ENCODE measurements around the gene JAZF1.

Gene JAZF1

DNA sequence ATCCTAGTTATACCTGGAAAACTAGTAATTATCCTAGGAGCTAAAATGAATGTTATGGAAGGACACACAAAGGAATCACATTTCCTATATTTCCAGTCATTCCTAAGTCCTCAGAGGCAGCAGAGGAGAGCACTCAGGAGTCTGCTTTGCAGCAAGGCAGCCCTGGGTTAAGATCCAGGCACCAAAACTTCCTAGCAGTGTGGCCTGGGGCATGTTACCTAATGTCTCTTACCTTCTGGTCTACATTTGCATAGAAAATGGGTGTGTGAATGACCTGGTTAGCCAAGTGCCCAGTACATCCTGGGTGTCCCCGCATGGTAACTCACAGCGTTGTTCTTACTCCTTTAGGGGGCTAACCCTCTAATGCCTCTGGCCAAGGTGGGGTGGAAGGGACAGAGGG is 304.8 kb downstream of the JAZF1 start (continued):
- TF ChIP-seq, protein P1, sequence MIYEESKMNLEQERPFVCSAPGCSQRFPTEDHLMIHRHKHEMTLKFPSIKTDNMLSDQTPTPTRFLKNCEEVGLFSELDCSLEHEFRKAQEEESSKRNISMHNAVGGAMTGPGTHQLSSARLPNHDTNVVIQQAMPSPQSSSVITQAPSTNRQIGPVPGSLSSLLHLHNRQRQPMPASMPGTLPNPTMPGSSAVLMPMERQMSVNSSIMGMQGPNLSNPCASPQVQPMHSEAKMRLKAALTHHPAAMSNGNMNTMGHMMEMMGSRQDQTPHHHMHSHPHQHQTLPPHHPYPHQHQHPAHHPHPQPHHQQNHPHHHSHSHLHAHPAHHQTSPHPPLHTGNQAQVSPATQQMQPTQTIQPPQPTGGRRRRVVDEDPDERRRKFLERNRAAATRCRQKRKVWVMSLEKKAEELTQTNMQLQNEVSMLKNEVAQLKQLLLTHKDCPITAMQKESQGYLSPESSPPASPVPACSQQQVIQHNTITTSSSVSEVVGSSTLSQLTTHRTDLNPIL (CRISPR knock-in tag; IDR thresholded peaks at IDR 0.05; ENCODE audit: low read depth), result no peak
- TF ChIP-seq ZNF565 (CRISPR knock-in tag; conservative IDR thresholded peaks at IDR 0.05; ENCODE audit: low read depth) (no peak), ARNTL (CRISPR knock-in tag; IDR thresholded peaks at IDR 0.05; ENCODE audit: borderline replicate concordance, low read depth) (no peak), ZNF70 (CRISPR knock-in tag; IDR thresholded peaks at IDR 0.05) (no peak)

DNA sequence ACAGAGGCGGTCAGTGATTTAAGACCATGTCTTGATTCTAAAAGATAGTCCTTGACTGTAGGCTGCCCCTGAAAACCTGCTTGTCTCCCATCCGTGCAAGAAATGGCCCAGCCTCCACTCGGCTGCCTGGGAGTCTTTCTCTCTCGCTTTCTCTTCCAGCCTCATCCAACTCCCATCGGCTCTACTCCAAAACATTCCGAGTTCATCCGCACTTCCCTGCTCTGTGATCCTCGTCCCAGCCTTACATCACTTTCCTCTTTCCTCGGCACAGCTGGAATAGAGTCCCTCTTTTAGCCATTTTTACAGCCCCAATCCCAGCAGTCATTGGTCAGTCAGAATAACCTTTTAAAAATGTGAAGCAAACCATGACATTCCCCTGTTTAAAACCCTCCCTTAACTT is 305.5 kb downstream of the JAZF1 start:
- no peak for ATAC-seq
- TF ChIP-seq, protein P1 (CRISPR knock-in tag; IDR thresholded peaks at IDR 0.05; ENCODE audit: low read depth), result no peak
- no peak for TF ChIP-seq ZNF70 (CRISPR knock-in tag; IDR thresholded peaks at IDR 0.05)
- TF ChIP-seq, protein P2, sequence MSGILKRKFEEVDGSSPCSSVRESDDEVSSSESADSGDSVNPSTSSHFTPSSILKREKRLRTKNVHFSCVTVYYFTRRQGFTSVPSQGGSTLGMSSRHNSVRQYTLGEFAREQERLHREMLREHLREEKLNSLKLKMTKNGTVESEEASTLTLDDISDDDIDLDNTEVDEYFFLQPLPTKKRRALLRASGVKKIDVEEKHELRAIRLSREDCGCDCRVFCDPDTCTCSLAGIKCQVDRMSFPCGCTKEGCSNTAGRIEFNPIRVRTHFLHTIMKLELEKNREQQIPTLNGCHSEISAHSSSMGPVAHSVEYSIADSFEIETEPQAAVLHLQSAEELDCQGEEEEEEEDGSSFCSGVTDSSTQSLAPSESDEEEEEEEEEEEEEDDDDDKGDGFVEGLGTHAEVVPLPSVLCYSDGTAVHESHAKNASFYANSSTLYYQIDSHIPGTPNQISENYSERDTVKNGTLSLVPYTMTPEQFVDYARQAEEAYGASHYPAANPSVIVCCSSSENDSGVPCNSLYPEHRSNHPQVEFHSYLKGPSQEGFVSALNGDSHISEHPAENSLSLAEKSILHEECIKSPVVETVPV (CRISPR knock-in tag; IDR thresholded peaks at IDR 0.05), result no peak
- TF ChIP-seq ARNTL (CRISPR knock-in tag; IDR thresholded peaks at IDR 0.05; ENCODE audit: borderline replicate concordance, low read depth), result no peak
- TF ChIP-seq TCF4 (CRISPR knock-in tag; IDR thresholded peaks at IDR 0.05; ENCODE audit: borderline replicate concordance), result no peak
- TF ChIP-seq, protein P3, sequence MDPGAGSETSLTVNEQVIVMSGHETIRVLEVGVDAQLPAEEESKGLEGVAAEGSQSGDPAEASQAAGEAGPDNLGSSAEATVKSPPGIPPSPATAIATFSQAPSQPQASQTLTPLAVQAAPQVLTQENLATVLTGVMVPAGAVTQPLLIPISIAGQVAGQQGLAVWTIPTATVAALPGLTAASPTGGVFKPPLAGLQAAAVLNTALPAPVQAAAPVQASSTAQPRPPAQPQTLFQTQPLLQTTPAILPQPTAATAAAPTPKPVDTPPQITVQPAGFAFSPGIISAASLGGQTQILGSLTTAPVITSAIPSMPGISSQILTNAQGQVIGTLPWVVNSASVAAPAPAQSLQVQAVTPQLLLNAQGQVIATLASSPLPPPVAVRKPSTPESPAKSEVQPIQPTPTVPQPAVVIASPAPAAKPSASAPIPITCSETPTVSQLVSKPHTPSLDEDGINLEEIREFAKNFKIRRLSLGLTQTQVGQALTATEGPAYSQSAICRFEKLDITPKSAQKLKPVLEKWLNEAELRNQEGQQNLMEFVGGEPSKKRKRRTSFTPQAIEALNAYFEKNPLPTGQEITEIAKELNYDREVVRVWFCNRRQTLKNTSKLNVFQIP (CRISPR knock-in tag; IDR thresholded peaks at IDR 0.05; ENCODE audit: borderline replicate concordance, low read depth), result no peak
- TF ChIP-seq CSDC2 (CRISPR knock-in tag; IDR thresholded peaks at IDR 0.05), result no peak
- no peak for TF ChIP-seq ZNF565 (CRISPR knock-in tag; conservative IDR thresholded peaks at IDR 0.05; ENCODE audit: low read depth)
- no peak for TF ChIP-seq SNAI2 (CRISPR knock-in tag; IDR thresholded peaks at IDR 0.05)
- no peak for TF ChIP-seq RARB (CRISPR knock-in tag; IDR thresholded peaks at IDR 0.05)

DNA sequence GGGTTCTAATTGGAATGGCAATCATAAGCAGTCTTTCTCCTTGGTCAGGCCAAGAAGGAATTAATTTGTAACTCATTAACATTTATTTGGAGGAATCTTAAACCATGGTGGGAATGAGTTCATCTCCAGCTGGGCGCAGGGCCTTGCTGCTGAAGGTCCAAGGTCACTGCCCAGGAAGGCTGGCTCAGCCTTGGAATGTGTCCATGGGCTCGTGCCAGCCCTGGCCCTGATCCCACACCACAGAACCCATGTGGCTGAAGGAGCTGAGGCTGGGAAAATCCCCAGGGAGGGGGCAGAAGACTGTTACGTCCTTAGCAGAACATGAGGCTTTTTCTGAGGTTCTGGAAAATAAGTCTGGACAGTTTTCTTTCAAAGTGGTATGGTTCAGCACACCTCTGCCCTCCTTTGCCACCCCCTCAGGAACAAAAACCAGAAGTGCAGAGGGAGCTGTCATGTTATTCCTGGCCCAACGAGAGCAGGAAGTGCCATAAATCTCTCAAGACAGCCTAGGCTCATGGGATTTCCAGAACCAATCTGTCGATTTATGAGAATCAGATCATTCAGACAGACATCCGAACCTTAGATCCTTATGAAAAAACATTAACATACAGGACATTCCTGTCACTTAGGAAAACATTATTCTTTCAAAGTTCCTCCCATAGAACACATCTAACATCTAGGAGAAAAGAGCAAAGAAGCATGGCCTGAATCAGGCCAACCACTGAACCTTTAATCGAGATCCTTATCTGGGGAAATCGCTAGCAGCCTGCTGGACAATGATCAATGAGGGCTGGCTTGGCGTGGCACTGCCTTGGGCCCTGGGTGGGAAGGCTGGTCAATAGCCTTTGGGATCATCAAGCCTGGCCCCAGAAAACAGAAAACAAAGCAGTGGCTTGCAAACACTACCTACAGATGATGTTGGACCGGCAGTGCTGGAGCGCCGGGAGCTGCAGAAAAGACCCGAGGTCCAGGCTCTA is 306.3 kb downstream of the JAZF1 start:
- ATAC-seq, result peak; percentile 84
- TF ChIP-seq ZFP30 (CRISPR knock-in tag; IDR thresholded peaks at IDR 0.05) (no peak), SNAI2 (CRISPR knock-in tag; IDR thresholded peaks at IDR 0.05) (no peak), ARNTL (CRISPR knock-in tag; IDR thresholded peaks at IDR 0.05; ENCODE audit: borderline replicate concordance, low read depth) (no peak), RARB (CRISPR knock-in tag; IDR thresholded peaks at IDR 0.05) (no peak), ZNF70 (CRISPR knock-in tag; IDR thresholded peaks at IDR 0.05) (no peak), GLIS3 (CRISPR knock-in tag; IDR thresholded peaks at IDR 0.05) (no peak), ISL1 (CRISPR knock-in tag; IDR thresholded peaks at IDR 0.05) (no peak), ZFP3 (CRISPR knock-in tag; IDR thresholded peaks at IDR 0.05) (no peak), CSDC2 (CRISPR knock-in tag; IDR thresholded peaks at IDR 0.05) (no peak), BACH2 (CRISPR knock-in tag; IDR thresholded peaks at IDR 0.05; ENCODE audit: borderline replicate concordance) (no peak), TOX (CRISPR knock-in tag; IDR thresholded peaks at IDR 0.05; ENCODE audit: borderline replicate concordance) (no peak), TCF4 (CRISPR knock-in tag; IDR thresholded peaks at IDR 0.05; ENCODE audit: borderline replicate concordance) (no peak), ZNF8 (CRISPR knock-in tag; IDR thresholded peaks at IDR 0.05) (no peak), ESRRG (CRISPR knock-in tag; IDR thresholded peaks at IDR 0.05) (no peak), OSR1 (CRISPR knock-in tag; IDR thresholded peaks at IDR 0.05) (no peak)
- TF ChIP-seq, protein P4, sequence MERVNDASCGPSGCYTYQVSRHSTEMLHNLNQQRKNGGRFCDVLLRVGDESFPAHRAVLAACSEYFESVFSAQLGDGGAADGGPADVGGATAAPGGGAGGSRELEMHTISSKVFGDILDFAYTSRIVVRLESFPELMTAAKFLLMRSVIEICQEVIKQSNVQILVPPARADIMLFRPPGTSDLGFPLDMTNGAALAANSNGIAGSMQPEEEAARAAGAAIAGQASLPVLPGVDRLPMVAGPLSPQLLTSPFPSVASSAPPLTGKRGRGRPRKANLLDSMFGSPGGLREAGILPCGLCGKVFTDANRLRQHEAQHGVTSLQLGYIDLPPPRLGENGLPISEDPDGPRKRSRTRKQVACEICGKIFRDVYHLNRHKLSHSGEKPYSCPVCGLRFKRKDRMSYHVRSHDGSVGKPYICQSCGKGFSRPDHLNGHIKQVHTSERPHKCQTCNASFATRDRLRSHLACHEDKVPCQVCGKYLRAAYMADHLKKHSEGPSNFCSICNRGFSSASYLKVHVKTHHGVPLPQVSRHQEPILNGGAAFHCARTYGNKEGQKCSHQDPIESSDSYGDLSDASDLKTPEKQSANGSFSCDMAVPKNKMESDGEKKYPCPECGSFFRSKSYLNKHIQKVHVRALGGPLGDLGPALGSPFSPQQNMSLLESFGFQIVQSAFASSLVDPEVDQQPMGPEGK (CRISPR knock-in tag; IDR thresholded peaks at IDR 0.05; ENCODE audit: borderline replicate concordance), result no peak
- TF ChIP-seq, protein P3 (CRISPR knock-in tag; IDR thresholded peaks at IDR 0.05; ENCODE audit: borderline replicate concordance, low read depth), result no peak
- TF ChIP-seq, protein P5, sequence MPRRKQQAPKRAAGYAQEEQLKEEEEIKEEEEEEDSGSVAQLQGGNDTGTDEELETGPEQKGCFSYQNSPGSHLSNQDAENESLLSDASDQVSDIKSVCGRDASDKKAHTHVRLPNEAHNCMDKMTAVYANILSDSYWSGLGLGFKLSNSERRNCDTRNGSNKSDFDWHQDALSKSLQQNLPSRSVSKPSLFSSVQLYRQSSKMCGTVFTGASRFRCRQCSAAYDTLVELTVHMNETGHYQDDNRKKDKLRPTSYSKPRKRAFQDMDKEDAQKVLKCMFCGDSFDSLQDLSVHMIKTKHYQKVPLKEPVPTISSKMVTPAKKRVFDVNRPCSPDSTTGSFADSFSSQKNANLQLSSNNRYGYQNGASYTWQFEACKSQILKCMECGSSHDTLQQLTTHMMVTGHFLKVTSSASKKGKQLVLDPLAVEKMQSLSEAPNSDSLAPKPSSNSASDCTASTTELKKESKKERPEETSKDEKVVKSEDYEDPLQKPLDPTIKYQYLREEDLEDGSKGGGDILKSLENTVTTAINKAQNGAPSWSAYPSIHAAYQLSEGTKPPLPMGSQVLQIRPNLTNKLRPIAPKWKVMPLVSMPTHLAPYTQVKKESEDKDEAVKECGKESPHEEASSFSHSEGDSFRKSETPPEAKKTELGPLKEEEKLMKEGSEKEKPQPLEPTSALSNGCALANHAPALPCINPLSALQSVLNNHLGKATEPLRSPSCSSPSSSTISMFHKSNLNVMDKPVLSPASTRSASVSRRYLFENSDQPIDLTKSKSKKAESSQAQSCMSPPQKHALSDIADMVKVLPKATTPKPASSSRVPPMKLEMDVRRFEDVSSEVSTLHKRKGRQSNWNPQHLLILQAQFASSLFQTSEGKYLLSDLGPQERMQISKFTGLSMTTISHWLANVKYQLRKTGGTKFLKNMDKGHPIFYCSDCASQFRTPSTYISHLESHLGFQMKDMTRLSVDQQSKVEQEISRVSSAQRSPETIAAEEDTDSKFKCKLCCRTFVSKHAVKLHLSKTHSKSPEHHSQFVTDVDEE (CRISPR knock-in tag; IDR thresholded peaks at IDR 0.05), result no peak
- TF ChIP-seq, protein P1 (CRISPR knock-in tag; IDR thresholded peaks at IDR 0.05; ENCODE audit: low read depth), result no peak
